NCI-H1694 (cell line): ENCODE measurements around the gene P2RY8.
"Not testable (repeated sequence)": the region's sequence is repeated elsewhere in the genome, so short reads cannot be mapped to it uniquely, and the experiment has no call there.

Experiments used
- DNase-seq: peaks from one replicate; lab custom pipeline; 2025; lab: John Stamatoyannopoulos, UW

Gene P2RY8

DNA sequence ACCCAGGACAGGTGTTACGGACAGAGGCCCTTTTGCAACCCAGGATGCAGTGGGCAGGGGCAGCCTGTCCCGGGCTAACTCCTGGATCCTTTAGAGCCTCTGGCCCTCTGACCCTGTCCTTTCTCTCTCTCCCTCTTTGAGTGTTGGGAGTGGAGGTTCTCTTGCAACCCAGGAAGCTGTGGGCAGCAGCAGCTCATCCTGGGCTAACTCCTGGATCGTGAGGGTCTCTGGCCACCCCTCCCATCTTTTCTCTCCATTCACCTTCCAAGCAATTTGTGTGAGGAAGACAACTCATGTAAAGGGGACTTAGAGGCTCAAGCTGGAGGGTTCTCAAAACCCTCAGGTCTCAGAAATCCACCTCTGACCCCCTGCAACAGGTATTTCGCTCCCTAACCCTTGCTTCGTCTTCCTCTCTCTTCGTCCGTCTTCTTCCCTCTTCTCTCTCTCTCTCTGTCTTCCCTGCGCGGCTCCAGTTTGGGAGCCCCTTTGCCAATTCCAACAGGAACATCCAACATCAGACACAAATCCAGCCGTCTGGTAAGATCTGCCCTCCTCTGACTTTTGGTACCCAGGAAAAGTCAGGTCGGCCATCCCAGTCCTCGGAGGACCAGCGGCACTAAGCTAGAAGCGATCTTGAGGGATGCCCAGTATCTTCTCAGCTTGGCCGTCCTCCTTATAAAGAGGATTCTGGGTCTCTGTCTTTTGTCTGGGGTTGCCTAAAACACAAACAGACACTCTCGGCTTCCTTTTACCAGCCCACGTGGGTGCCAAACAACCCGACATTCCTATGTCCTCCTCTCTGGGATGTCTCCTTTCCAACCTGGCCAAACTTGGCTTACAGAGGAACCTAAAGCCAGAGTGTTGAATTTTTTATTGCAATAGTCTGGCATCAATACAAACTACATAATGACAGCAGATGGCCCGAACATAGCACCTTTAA lies 92.2 kb downstream of the P2RY8 start:
- DNase-seq: no peak

DNA sequence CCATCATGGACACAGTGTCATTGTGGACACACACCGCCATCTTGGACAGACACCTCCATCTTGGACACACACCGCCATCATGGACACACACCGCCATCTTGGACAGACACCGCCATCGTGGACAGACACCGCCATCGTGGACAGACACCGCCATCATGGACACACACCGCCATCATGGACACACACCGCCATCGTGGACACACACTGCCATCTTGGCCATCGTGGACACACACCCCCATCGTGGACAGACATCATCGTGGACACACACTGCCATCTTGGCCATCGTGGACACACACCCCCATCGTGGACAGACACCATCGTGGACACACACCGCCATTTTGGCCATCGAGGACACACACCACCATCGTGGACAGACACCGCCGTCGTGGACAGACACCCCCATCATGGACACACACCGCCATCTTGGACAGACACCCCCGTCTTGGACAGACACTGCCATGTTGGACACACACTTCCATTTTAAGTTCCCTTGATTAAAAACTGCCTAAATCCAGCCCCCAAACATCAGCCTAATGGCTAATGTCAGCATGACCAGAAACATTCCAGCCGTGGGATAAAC lies 93.4 kb downstream of the P2RY8 start:
- no peak for DNase-seq

- no peak for DNase-seq
Measured at GRCh38 chrX:1442724-1443367, 94.1 kb downstream of the P2RY8 start.

DNA sequence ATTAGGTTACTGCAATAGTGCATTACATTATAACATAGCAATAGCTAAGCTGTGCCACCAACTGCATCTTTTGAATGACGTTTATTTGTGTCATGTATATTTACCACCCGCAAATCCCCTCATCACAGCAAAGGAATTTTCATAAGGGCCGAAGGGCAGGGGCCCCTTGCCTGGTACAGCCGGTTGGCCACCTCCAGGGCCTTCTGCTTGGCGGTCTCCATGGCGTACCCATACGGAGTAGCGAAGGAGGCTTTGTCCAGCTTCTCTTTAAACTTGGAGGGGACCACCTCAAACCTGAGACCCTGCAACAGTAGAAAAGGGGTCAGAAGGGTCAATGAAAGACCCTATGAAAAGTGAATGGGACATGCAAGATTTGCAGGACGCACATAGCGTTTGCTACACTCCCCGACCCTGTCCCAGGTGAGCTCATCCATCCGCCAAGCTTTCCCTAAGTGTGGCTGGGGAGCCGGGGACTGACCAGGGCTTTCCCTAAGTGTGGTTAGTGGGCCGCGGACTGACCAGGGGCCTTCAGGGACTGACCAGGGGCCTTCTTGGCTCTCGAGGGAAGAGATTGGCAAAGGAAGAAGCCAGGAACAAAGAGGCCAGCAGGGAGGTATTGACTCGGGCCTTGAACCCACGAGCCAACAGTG lies 94.8 kb downstream of the P2RY8 start:
- DNase-seq: no peak

- no peak for DNase-seq
Measured at GRCh38 chrX:1440506-1440905, 96.5 kb downstream of the P2RY8 start.

- no peak for DNase-seq
Measured at GRCh38 chrX:1435241-1435895, 101.6 kb downstream of the P2RY8 start.

DNA sequence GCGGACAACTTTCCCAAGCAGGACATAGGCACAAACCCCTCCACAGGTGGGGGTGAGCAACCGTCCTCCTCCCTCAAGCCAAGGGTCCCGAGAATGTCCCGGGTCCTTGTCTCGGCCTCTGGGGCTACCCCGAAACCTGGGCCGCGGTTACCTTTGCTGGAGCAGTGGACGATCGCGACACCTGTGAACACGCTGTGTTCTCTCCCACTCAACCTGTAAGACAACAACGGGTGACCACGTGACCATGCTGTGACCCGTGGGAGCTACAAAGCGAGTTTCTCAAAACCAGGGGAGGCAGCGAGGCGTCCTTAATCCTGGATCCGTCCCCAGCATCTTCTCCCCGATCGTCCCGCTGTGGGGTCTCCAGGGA lies 102.1 kb downstream of the P2RY8 start:
- DNase-seq: no peak

- DNase-seq: no peak
Measured at GRCh38 chrX:1433646-1434357, 103.2 kb downstream of the P2RY8 start.

DNA sequence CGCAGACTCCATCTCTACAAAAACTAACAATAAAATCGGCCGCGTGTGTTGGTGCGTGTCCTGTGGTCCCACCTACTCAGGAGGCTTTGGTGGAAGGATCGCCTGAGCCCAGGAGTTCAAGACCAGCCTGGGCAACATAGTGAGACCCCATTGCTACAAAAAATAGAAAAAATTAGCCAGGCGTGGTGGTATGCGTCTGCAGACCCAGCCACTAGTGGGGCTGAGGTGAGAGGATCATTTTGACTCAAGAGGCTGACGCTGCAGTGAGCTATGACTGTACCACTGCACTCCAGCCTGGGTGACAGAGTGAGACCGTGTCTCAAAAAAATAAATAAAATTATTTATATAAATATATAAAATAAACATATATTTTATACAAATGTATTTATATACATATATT lies 106.5 kb downstream of the P2RY8 start:
- DNase-seq: no peak

DNA sequence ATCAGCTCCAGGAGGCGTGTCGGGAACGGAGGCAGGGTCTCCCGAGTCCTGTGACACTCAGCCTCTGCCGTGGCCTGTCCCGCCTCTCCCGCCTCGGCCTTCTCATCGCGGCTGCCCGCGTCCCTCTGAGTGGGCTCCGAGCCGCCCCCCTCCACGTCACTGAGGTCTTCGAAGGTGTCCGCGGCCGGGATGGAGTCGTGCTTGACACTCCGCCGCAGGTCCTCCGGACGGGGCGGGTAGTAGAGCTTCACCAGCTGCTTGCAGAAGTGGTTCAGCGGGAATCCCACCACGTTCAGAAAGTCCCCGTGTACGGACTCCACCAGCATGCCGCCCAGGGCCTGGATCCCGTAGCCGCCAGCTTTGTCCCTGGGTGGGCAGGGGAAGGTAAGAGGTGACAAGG lies 109.2 kb downstream of the P2RY8 start:
- no peak for DNase-seq

GRCh38 chrX:1426321-1426720 lies 110.7 kb downstream of the P2RY8 start:
- not testable (repeated sequence) for DNase-seq

- DNase-seq: no peak
Measured at GRCh38 chrX:1425381-1425780, 111.6 kb downstream of the P2RY8 start.

DNA sequence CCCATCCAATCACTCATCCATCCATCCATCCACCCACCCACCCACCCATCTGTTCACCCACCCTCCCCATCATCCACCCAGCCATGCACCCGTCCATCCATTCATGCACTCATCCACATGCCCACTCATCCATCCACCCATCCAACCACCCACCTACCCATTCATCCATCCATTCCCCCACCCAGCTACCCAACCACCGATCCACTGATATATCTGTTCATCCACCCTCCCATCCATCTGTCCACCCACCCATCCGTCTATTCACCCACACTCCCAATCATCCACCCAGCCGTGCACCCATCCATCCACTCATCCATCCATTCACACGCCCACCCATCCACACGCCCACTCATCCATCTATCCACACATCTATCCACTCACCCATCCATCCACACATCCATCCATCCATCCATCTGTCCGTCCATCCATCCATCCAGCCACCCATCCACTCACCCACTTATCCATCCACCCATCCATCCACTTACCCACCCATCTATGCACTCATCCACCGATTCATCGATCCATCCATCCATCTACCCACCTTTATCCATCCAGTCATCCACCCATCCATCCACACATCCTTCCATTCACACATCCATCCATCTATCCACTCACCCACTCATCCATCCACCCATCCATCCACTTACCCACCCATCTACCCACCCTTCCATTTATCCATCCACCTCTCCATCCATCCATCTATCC lies 112.7 kb downstream of the P2RY8 start:
- DNase-seq: no peak

DNA sequence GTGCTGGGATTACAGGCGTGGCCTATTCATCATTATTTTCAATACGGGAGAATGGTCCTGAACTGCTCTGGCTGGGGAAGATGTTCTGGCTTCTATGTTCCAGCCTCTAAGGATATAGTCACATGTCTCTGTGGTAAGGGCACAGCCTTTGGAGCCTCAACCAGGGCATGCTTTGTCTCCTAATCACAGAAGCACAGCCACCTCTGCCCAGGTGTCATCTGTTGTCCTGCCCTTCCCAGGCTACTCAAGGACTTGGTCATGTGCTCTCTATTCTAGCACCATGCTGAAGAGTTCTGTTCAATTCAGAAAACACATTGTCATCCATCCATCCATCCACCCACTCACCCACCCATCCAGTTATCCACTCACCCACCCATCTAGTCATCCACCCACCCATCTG lies 113.8 kb downstream of the P2RY8 start:
- DNase-seq: no peak

DNA sequence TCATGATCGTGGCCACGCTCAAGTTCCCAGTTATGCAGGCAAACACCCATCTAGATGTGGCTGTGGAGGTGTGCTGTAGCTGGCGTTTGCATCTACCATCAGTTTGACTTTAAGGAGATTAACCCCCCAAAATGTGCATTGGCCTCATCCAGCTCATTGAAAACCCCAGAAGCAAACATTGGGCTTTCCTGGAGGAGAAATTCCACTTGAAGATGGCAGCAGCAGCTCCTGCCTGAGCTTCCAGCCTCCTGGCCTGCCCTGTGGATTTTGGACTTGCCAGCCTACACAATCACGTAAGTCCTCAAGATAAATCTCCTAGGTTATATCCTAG lies 114.9 kb downstream of the P2RY8 start:
- no peak for DNase-seq

DNA sequence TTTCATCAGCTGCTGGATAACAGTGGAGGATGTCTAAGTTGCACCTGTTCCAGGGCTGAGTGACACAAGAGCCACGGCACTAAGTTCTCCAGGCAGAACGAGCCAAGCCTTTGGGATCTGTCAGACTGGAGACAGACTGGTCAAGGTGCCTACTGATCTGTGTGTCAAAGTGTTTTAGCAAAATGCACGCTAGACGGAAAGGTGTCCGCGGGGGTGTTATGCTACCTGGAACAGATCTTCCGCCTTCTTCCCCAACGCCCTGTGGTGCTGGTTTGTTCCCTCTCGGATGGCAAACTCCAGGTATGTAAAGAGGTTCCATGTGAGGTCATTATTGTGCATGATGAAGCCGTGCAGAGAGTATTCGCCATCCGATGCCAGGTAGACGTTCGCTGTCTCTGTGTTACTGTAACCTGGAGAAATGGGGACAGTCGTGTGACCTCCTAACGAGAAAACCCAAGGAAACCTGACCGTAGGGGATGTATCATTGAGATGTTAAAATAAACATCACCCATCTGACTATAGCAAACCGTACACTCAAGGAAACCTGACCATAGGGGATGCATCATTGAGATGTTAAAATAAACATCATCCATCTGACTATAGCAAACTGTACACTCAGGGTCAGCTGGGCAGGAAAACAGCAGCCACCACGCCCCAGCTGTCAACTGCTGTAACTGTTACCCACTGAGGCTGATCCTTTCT lies 115.4 kb downstream of the P2RY8 start:
- DNase-seq: no peak

DNA sequence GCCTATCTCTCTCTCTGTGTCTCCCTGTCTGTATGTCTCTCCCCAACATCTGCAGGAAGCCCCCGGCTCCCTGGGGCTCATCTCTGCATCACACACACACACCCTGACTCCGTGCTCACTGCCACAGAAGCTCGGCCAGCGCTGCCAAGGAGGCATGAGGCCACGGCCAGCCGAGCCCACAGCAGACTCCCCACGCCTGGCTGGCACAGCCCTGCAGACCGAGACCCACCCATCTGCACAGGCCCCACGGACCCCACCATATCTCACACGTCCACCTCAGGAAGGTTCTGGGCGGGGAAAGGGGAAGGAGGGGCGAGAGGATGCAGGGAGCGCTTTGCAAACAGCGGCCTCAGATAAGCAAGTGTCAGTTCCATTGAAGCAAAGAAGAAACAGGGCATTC lies 116.6 kb downstream of the P2RY8 start:
- no peak for DNase-seq

- no peak for DNase-seq
Measured at GRCh38 chrX:1419545-1420355, 117.2 kb downstream of the P2RY8 start.

DNA sequence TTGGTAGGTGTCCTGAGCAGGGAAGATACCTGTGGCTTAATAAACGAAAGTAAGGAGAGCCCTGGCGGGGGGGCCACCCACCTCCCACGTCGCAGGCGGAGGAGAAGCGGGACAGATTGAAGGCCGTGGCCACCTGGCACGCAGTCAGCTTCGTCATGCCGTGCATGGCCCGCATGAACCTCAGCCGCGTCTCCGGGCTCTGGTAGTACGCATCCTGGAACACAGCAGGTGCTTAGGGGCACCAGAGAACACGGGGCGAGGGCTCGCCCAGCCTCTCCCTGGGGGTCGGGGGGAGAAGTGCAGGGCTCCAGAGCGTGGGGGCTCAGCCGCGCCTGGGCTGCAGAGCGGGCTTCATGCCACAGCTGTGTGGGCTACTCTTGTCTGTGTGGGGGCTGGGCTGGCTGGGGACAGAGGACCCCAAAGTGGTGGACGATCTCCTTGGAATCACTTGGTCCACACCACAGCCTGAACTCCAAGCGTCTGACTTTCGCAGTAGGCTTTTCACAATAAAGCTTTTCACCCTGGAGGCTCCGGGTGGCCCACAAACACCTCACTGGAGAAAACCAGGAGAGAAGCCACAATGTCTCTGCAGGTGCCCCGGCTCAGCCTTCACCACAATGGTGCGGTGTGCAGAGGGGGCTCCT lies 118.0 kb downstream of the P2RY8 start:
- DNase-seq: no peak
